Measurements from ENCODE around the gene CLK4.

Gene CLK4

GRCh38 chr5:178627259-178627598, 379 bp upstream of the CLK4 start:
- no peak for DNase-seq (ENCODE audit: low spot score)
- TF ChIP-seq, protein P1, sequence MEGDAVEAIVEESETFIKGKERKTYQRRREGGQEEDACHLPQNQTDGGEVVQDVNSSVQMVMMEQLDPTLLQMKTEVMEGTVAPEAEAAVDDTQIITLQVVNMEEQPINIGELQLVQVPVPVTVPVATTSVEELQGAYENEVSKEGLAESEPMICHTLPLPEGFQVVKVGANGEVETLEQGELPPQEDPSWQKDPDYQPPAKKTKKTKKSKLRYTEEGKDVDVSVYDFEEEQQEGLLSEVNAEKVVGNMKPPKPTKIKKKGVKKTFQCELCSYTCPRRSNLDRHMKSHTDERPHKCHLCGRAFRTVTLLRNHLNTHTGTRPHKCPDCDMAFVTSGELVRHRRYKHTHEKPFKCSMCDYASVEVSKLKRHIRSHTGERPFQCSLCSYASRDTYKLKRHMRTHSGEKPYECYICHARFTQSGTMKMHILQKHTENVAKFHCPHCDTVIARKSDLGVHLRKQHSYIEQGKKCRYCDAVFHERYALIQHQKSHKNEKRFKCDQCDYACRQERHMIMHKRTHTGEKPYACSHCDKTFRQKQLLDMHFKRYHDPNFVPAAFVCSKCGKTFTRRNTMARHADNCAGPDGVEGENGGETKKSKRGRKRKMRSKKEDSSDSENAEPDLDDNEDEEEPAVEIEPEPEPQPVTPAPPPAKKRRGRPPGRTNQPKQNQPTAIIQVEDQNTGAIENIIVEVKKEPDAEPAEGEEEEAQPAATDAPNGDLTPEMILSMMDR (IDR thresholded peaks at IDR 0.05; ENCODE audit: extremely low read depth, insufficient read depth, missing control alignments), result no peak
- in situ Hi-C loops (cut with MboI; ENCODE audit: low pct_unique_long_range_greater_than_20kb, low sequenced_read_pairs, unreplicated experiment), result no loop called here

GRCh38 chr5:178625679-178626483, 969 bp downstream of the CLK4 start:
- TF ChIP-seq, protein P1 (IDR thresholded peaks at IDR 0.05; ENCODE audit: extremely low read depth, insufficient read depth, missing control alignments), result no peak
- in situ Hi-C loops (cut with MboI; ENCODE audit: low pct_unique_long_range_greater_than_20kb, low sequenced_read_pairs, unreplicated experiment), result no loop called here
- DNase-seq (ENCODE audit: low spot score), result peak; percentile 13

GRCh38 chr5:178624631-178625546, 2.0 kb downstream of the CLK4 start:
- TF ChIP-seq, protein P1 (IDR thresholded peaks at IDR 0.05; ENCODE audit: extremely low read depth, insufficient read depth, missing control alignments), result no peak
- DNase-seq (ENCODE audit: low spot score), result no peak
- in situ Hi-C loops (cut with MboI; ENCODE audit: low pct_unique_long_range_greater_than_20kb, low sequenced_read_pairs, unreplicated experiment), result no loop called here

GRCh38 chr5:178622679-178623247, 4.1 kb downstream of the CLK4 start:
- TF ChIP-seq, protein P1 (IDR thresholded peaks at IDR 0.05; ENCODE audit: extremely low read depth, insufficient read depth, missing control alignments), result no peak
- no peak for DNase-seq (ENCODE audit: low spot score)
- in situ Hi-C loops (cut with MboI; ENCODE audit: low pct_unique_long_range_greater_than_20kb, low sequenced_read_pairs, unreplicated experiment), result no loop called here

- in situ Hi-C loops (cut with MboI; ENCODE audit: low pct_unique_long_range_greater_than_20kb, low sequenced_read_pairs, unreplicated experiment), result no loop called here
- DNase-seq (ENCODE audit: low spot score), result no peak
- TF ChIP-seq, protein P1 (IDR thresholded peaks at IDR 0.05; ENCODE audit: extremely low read depth, insufficient read depth, missing control alignments), result no peak
Observed at GRCh38 chr5:178619390-178619789, 7.5 kb downstream of the CLK4 start.

- in situ Hi-C loops (cut with MboI; ENCODE audit: low pct_unique_long_range_greater_than_20kb, low sequenced_read_pairs, unreplicated experiment), result no loop called here
- TF ChIP-seq, protein P1 (IDR thresholded peaks at IDR 0.05; ENCODE audit: extremely low read depth, insufficient read depth, missing control alignments), result no peak
- DNase-seq (ENCODE audit: low spot score), result no peak
Observed at GRCh38 chr5:178612299-178612698, 14.6 kb downstream of the CLK4 start.

Measured in GM13977 (cell line).